RWPE2 (cell line): ENCODE measurements around the gene SMARCA1.

Experiments
- ATAC-seq: fragments of 200-7000 bp; cut with Tn5 transposase; 3 replicates; pipeline ENCODE4 v1.9.1; 2021; ENCODE audit warnings: low read depth
- DNase-seq: peaks from one replicate; pipeline ENCODE4 v3.0.0-alpha.2; 2020; ENCODE audit warnings: low spot score
- H3K27ac ChIP-seq: fragments of 450-650 bp; 2 replicates; pipeline ENCODE4 v1.5.1; 2017; ENCODE audit warnings: mild to moderate bottlenecking; ENCODE audit not compliant: poor library complexity, severe bottlenecking
- H3K27me3 ChIP-seq: fragments of 250-450 bp; sonication (Bioruptor Pico); 2 replicates; pipeline ENCODE4 v1.5.1; 2021; ENCODE audit warnings: mild to moderate bottlenecking, moderate library complexity; ENCODE audit not compliant: insufficient read depth, poor library complexity, severe bottlenecking
- H3K36me3 ChIP-seq: fragments of 250-450 bp; sonication (Bioruptor Pico); 2 replicates; pipeline ENCODE4 v1.5.1; 2020; ENCODE audit warnings: low read depth, mild to moderate bottlenecking, moderate library complexity
- H3K4me1 ChIP-seq: fragments of 250-450 bp; sonication (Bioruptor Pico); 2 replicates; pipeline ENCODE4 v1.5.1; 2021; ENCODE audit warnings: mild to moderate bottlenecking, moderate library complexity; ENCODE audit not compliant: insufficient read depth, poor library complexity, severe bottlenecking
- H3K4me3 ChIP-seq: fragments of 250-450 bp; sonication (Bioruptor Pico); 2 replicates; pipeline ENCODE4 v1.5.1; 2021; ENCODE audit warnings: mild to moderate bottlenecking, moderate library complexity; ENCODE audit not compliant: severe bottlenecking
- H3K9me3 ChIP-seq: fragments of 250-450 bp; sonication (Bioruptor Pico); 2 replicates; pipeline ENCODE4 v1.5.1; 2021; ENCODE audit warnings: mild to moderate bottlenecking, moderate library complexity; ENCODE audit not compliant: severe bottlenecking
- CTCF ChIP-seq: fragments of 450-650 bp; IDR thresholded peaks from one replicate; pipeline ENCODE4 v1.5.1; 2017; ENCODE audit warnings: mild to moderate bottlenecking, moderate library complexity; ENCODE audit not compliant: poor library complexity, severe bottlenecking

Gene SMARCA1

GRCh38 chrX:129512409-129512808 lies 10.9 kb downstream of the SMARCA1 start:
- Histone ChIP-seq H3K9me3 (no peaks in the 10 kb centered on the region), H3K36me3 (peaks cover 7% of the 10 kb centered on the region), H3K27ac (no peak overlapping the region), H3K4me1 (no peaks in the 10 kb centered on the region), H3K4me3 (no peak overlapping the region), H3K27me3 (no peaks in the 10 kb centered on the region)
- TF ChIP-seq CTCF, result no peak
- ATAC-seq, result no peak
- DNase-seq, result no peak

DNA sequence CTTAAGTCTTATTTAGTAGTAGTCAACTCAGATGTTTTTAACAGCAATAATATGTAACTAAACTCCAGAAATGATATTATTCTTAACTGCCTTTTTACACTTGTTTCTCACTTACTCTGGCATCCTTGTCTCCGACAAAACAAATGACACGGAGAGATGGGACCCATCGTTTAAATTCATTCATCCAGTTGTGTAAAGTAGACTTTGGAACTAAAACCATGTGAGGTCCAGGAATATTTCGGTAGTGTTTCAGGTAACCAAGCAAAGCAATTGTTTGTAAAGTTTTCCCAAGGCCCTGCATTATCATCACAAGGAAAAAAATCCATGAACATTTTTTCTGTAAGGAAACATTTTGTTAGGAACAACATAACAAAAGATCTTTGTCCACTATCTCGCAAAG lies 11.6 kb downstream of the SMARCA1 start:
- H3K27ac ChIP-seq, result no peak overlapping the region
- ATAC-seq, result no peak
- peaks cover 7% of the 10 kb centered on the region for H3K36me3 ChIP-seq
- no peak for DNase-seq
- H3K4me3 ChIP-seq, result no peak overlapping the region
- no peaks in the 10 kb centered on the region for H3K9me3 ChIP-seq
- no peak for TF ChIP-seq CTCF
- no peaks in the 10 kb centered on the region for H3K27me3 ChIP-seq
- H3K4me1 ChIP-seq, result no peaks in the 10 kb centered on the region

DNA sequence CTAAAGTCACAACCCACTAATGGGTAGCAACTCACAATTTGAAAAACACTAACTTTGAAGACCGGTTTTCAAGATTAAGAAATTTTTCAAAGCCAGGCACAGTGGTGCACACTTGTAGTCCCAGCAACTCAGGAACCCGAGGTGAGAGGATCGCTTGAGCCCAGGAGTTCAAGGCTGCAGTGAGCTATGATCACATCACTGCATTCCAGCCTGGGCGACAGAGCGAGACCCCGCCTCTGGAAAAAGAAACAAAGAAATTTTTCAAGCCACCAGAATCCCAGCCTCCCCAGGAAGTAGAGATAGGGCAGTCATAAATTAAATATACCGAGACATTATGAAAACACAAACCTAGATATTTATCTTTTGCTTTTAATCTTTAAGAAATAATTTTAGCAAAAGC lies 13.0 kb downstream of the SMARCA1 start:
- Histone ChIP-seq H3K36me3 (peaks cover 7% of the 10 kb centered on the region; the same call in 1 of the 2 replicates), H3K27ac (no peak overlapping the region), H3K9me3 (no peaks in the 10 kb centered on the region), H3K27me3 (no peaks in the 10 kb centered on the region), H3K4me1 (no peaks in the 10 kb centered on the region), H3K4me3 (no peak overlapping the region)
- no peak for DNase-seq
- ATAC-seq, result no peak
- TF ChIP-seq CTCF, result no peak

GRCh38 chrX:129497146-129497843 lies 26.0 kb downstream of the SMARCA1 start:
- Histone ChIP-seq H3K4me1 (peaks cover 7% of the 10 kb centered on the region), H3K4me3 (no peak overlapping the region), H3K27ac (no peak overlapping the region), H3K27me3 (no peaks in the 10 kb centered on the region), H3K9me3 (no peaks in the 10 kb centered on the region), H3K36me3 (peaks cover 9% of the 10 kb centered on the region; the same call in 1 of the 2 replicates)
- no peak for TF ChIP-seq CTCF
- DNase-seq (no peak), ATAC-seq (no peak)

DNA sequence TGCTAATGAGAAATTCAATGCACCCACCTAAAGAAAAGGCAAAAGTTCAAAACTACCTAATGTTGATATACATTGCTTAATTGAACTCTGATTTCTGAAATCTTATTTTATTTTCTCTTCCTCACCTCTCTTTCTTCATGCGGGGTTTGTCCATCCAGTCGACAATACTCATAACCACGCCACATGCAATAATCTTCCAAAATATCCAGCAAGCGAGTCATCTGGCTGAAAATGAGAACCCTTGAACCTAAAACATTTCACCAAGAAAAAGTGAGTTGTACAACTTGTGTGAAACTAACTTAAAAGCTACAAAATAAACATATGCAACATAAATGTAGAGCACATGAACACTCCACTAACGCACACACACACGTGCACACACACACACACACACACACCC lies 26.7 kb downstream of the SMARCA1 start:
- peaks cover 7% of the 10 kb centered on the region for H3K4me1 ChIP-seq
- H3K9me3 ChIP-seq, result no peaks in the 10 kb centered on the region
- no peak overlapping the region for H3K27ac ChIP-seq
- H3K36me3 ChIP-seq, result peaks cover 11% of the 10 kb centered on the region
- H3K4me3 ChIP-seq, result no peak overlapping the region
- no peak for DNase-seq
- H3K27me3 ChIP-seq, result no peaks in the 10 kb centered on the region
- no peak for TF ChIP-seq CTCF
- no peak for ATAC-seq
